Limb (tissue), 2 donors: ENCODE data around the gene CAMTA2.
A peak's percentile ranks its signal among the peaks of the same experiment; 100 is the strongest.
"Not testable (repeated sequence)": the region's sequence is repeated elsewhere in the genome, so short reads cannot be mapped to it uniquely, and the experiment has no call there.

Experiments used
- DNase-seq, 2 donors: peaks; one replicate each; pipeline ENCODE4 v3.0.0-alpha.2; 2016; ENCODE audit errors: extremely low spot score in 2 of 2

CAMTA2 gene

GRCh38 chr17:4986951-4987766, at the start of gene CAMTA2:
CAMTA2 (minus strand) TSS chr17:4987675; CDS start chr17:4986222, 1,453 bp downstream.
- peak; percentile 73 to 90 for DNase-seq

- DNase-seq: no peak
Observed at GRCh38 chr17:5035315-5035714, 47.8 kb upstream of the CAMTA2 start, which contains the start of gene SLC52A1. SLC52A1 (minus strand) TSS chr17:5035426; CDS start chr17:5034606, 820 bp downstream.

- no peak for DNase-seq
Observed at GRCh38 chr17:5034651-5035050, 47.2 kb upstream of the CAMTA2 start.

GRCh38 chr17:5034063-5034462, 46.6 kb upstream of the CAMTA2 start:
- DNase-seq: no peak

GRCh38 chr17:5033352-5034015, 46.0 kb upstream of the CAMTA2 start:
- no peak for DNase-seq

GRCh38 chr17:5032865-5033264, 45.4 kb upstream of the CAMTA2 start:
- no peak for DNase-seq

- DNase-seq: peak; percentile 73 to 88
Observed at GRCh38 chr17:5031365-5032082, 44.0 kb upstream of the CAMTA2 start.

- DNase-seq: not testable (repeated sequence)
Observed at GRCh38 chr17:5030168-5030567, 42.7 kb upstream of the CAMTA2 start.

GRCh38 chr17:5027916-5028315, 40.4 kb upstream of the CAMTA2 start:
- DNase-seq: no peak

GRCh38 chr17:5027299-5027698, 39.8 kb upstream of the CAMTA2 start:
- DNase-seq: no peak

- no peak for DNase-seq
Observed at GRCh38 chr17:5024604-5025003, 37.1 kb upstream of the CAMTA2 start.

- no peak for DNase-seq
Observed at GRCh38 chr17:5023588-5024147, 36.2 kb upstream of the CAMTA2 start.

GRCh38 chr17:5022171-5022711, 34.8 kb upstream of the CAMTA2 start:
- DNase-seq: no peak

- DNase-seq: no peak
Observed at GRCh38 chr17:5020502-5021023, 33.1 kb upstream of the CAMTA2 start.

- DNase-seq: no peak
Observed at GRCh38 chr17:5019475-5019956, 32.0 kb upstream of the CAMTA2 start.

- DNase-seq: no peak
Observed at GRCh38 chr17:5014357-5014756, 26.9 kb upstream of the CAMTA2 start.

- peak in 1 of 2 donors; percentile 7 for DNase-seq
Observed at GRCh38 chr17:5011928-5012327, 24.5 kb upstream of the CAMTA2 start.

- DNase-seq: no peak
Observed at GRCh38 chr17:5003214-5003867, 15.9 kb upstream of the CAMTA2 start.

- DNase-seq: no peak
Observed at GRCh38 chr17:5002121-5002788, 14.8 kb upstream of the CAMTA2 start.

GRCh38 chr17:5000237-5000639, 12.8 kb upstream of the CAMTA2 start:
- no peak for DNase-seq
